GM19455 (cell line): ENCODE measurements around the gene RTP5.
"Not testable (repeated sequence)": the region's sequence is repeated elsewhere in the genome, so short reads cannot be mapped to it uniquely, and the experiment has no call there.

Source experiments
- ATAC-seq: cut with Tn5 transposase; IDR thresholded peaks from one replicate; pipeline ENCODE4 v1.9.1; 2021; ENCODE audit not compliant: unreplicated experiment

The RTP5 gene

GRCh38 chr2:241869087-241869961, at the start of gene RTP5:
TSS of gene RTP5 (plus strand) at chr2:241869729. CDS start at chr2:241869757, 28 bp downstream.
- no peak for ATAC-seq

- not testable (repeated sequence) for ATAC-seq
These were observed 49.4 kb upstream of the RTP5 start for GRCh38 chr2:241819947-241820624.

DNA sequence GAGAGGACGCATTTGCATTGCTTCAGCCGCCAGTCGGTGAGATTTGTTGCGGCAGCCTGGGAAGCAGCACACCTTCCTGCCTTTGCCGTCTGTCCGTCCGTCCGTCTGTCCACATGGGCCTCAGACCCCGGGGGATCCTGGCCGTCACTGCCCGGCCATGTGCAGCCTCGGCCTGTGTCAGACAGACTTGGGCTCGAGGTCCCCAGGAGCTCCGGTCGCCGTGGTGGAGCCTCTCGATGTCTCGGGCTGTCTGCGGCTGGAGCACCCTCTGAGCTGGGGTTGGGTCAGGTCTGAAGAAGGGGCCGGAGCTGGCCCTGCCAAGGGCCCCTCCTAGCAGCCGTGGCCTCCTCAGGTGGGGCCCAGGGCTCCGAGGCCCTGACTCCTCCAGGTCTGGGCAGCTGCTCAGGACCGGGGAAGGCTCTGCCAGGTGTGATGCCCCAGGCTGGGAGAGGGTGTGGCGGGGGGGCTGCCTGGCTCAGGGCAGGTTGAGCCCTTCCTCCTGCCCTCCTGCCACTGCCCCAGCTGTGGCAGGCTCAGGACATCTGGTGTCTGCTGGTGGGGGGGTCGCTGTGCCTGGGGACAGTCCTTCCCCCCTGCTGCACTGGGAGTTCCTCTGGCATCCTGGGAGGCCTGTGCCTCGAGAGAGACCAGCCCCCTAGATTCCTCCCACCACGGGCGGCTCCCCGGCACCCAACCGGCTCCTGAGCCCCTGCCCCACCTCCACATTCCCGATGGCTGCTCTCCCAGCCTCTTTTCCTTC, 48.7 kb upstream of the RTP5 start:
- no peak for ATAC-seq

DNA sequence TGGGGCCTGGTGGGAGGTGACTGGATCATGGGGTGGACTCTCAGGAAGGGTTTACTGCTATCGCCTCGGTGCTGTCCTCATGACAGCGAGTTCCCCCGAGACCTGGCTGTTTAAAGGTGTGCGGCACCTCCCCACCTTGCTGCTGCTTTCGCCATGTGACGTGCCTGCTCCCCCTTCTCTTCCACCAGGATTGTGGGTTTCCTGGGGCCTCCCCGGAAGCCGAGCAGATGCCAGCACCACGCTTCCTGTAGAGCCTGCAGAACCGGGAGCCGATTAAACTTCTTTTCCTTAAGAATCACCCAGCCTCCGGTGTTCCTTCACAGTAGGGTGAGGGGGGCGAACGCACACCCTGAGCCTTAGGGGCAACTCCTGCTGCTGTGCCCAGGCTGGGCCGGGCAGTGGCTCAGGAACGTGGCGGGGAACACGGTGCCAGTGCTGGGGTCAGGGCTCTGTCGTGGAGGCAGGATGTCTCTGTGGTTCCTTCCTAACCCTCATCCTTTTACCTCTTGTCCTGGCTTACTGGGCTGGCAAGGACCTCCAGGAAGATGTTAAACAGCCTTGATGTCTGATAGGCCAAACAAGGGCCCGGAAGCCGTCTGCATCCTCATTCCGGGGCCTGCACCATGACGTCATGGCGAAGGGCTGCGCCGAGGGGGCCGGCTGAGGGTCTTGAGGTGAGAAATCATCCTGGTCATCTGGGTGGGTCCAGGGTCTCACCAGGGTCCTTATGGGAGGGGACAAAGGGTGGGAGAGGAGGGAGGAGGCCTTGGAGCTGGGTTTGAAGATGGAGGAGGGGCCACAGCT, 47.9 kb upstream of the RTP5 start:
- no peak for ATAC-seq

GRCh38 chr2:241822264-241822623, 47.3 kb upstream of the RTP5 start:
- ATAC-seq = no peak

DNA sequence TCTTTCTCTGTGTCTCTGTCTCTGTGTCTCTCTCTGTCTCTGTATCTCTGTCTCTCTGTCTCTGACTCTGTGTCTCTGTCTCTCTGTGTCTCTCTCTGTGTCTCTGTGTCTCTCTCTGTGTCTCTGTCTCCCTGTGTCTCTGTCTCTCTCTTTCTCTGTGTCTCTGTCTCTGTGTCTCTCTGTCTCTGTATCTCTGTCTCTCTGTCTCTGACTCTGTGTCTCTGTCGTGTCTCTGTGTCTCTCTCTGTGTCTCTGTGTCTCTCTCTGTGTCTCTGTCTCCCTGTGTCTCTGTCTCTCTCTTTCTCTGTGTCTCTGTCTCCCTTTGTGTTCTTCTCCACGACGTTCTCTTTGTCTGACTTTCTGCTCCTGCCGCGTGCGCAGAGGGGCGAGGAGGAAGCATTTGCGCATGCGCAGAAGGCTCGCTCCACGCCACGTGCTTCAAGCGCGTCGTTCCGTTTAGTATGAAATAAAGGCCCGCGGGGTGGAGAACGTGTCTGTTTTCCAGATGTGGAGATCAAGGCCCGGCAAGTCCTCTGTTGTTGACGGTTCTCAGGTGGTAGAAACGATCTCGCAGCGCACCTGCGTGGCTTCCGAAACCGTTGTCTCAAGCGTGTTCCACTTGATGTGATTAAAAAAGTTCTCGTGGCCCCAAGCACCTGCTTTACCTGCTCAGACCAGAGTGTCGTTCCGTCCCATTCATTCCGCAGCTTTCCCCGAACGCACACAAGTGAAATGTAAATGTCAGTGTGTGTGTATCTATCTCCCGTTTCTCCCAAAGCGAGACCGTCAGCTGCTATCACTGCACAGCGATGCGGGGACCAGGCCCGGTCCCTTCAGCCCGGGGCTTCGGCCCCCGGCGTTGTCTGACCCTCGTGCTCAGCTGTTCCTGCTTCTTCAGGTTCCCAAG, 45.7 kb upstream of the RTP5 start:
- not testable (repeated sequence) for ATAC-seq

- no peak for ATAC-seq
These were observed 42.1 kb upstream of the RTP5 start for GRCh38 chr2:241827394-241827793.

- no peak for ATAC-seq
These were observed 36.3 kb upstream of the RTP5 start for GRCh38 chr2:241833101-241833663.

DNA sequence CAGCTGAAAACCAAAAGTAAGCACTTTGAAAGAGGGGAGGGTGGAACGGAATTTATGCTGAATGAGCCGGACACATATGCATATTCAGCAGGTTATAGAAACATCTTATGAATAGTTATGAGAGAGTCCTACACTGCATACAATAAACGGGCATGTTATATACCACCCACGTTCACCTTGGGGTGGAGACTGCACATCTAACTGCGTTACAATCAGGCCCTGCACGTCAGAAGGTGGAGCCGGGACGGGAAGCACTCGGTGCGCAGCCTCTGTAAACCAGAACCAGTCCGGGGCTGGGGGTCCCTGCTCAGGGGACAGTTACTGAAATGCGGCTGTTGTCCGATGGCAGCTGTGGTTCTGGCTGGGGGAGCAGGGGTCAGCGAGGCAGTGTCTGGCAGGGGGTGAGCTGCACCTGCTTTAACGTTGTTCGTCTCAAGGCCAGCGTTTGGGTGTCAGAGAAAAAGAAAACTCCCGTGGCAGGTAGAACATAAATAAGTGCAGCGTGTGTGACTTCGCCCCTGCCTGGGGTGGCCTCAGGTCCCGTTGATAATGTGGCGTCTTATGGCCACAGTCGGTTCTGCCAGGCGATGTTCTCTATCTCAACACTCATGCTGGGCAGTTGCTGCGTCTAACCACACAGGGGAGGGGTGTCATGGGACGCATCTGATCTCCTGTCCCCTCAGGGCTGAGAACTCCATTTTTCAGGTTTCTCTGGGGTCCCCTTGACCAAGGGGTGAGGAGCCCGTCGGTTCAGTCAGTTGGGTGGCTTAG, 35.6 kb upstream of the RTP5 start:
- ATAC-seq = not testable (repeated sequence)

GRCh38 chr2:241834527-241835210, 34.9 kb upstream of the RTP5 start:
- ATAC-seq = no peak

DNA sequence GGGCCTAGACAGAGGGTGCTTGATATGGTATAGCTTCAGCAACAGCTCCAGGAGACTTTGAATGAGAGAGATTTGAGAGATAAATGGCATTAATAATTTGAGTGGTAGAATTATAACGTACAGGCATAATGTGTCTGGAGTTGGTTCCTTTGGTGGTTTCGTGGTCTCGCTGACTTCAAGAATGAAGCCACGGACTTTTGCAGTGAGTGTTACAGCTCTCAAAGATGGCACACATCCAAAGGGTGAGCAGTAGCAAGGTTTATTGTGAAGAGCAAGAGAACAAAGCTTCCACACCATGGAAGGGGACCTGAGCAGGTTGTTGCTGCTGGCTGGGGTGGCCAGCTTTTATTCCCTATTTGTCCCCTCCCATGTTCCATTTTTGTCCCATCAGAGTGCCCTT, 33.9 kb upstream of the RTP5 start:
- no peak for ATAC-seq

DNA sequence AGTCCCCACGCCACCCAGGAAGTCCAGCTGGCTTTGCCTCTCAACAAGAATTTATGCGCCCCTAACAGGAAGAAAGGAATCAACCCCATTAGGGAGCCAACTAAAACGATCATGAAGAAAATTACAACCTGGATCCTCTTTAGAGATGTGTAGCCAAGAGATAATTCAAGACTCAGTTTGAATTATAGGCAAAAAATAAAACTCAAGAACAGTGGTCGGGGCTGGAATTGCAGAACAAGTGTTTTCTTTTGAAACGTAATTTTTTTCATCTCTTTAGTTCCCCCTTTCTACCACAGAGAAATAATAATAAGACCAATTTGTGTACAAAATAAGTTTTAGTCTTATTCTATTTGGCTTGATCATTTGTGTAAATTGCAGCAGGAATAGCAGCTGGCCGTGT, 33.2 kb upstream of the RTP5 start:
- no peak for ATAC-seq

- no peak for ATAC-seq
These were observed 32.1 kb upstream of the RTP5 start for GRCh38 chr2:241837197-241837965.

DNA sequence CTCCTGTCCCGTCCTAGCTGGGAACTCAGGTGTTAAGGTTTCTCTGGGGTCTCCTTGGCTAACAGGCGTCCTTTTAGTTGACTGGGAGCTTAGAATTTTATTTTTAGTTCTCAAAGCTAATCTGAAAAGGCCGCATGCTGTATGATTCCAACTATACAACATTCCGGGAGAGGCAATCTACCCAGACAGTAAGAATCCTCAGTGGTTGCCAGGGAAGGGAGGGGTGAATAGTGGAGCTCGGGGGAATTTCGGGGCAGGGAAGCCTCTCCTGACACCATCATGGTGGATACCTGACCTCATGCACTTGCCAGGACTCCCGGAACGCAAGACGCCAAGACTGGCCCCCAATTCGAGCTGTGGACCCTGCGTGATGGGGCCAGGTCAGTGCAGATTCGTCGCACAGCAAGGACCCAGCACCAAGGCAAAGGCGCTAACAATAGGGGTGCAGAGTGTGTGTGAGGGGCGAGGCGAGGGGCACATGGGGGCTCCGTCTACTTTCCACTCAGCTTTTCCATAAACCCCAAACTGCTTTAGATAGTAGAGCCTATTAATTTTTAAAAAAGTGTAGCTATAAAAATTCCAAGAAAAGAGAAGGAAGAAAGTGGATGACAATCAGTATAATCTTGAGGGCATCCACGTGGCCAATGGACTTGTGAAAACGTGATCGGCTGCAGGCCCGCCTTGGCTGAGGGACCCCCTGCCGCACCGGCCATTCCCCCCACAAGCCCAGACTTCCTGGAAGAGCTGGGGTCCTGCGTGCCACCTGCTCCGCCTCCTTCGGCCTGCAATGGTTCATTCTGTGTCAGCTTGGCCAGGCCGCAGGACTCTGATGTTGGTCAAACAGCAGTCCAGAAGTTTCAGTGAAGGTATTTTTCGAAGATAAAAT, 28.1 kb upstream of the RTP5 start:
- ATAC-seq = no peak

DNA sequence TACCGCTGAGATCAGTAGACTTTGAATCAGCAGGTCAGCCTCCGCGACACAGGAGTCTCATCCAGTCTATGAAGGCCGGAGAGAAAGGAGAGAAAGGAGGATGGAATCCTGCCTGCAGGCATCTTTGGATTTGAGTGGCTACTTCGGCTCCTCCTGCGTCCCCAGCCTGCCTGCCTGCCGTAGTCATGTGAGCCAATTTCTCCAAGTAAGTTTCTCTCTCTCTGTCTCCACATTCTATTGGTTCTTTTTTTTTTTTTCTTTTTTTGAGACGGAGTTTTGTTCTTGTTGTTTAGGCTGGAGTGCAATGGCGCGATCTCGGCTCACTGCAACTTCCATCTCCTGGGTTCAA, 27.5 kb upstream of the RTP5 start:
- ATAC-seq = no peak

DNA sequence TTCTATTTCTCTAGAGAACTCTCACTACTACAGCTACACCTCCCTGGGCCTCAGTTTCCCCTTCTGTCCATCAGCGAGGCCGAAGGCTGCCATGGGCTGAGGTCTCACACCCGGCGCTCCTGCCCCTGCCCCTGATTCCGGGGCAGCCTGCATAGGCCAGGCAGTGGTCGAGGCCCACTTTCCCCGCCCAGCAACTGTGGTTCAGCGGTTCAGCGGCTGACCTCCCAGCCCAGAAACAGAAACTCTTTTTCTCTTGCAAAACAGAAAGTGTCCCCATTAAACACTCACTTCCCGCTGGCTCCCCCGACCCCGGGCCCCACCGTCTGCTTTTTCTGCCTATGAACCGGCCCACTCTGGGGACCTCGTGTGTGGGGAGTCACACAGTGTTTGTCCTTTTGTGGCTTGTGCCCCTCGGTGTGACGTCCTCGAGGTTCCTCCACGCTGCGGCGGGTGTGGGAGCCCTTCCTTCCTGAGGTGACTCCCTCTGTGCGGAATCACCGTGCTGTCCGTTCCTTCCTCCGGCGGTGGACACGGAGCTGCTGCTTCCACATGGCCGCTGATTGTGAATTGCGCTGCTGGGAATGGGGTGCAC, 26.8 kb upstream of the RTP5 start:
- ATAC-seq = no peak
